Upper lobe of right lung (tissue), 1 donor: ENCODE results near the gene THRAP3. TPM values are rescaled to one million over a fixed set of nuclear protein-coding genes. Genes with fewer than 3 reads are reported as not detected.

Source experiments
- ATAC-seq: fragments of 200-7000 bp; cut with Tn5 transposase; one replicate; pipeline ENCODE4 v1.9.1; 2020; ENCODE audit warnings: mild to moderate bottlenecking, moderate library complexity
- DNase-seq: peaks from one replicate; pipeline ENCODE4 v3.0.0-alpha.2; 2020
- H3K27ac ChIP-seq: fragments of 200-600 bp; one replicate; pipeline ENCODE4 v1.8.0; 2022
- H3K27me3 ChIP-seq: fragments of 200-600 bp; one replicate; pipeline ENCODE4 v1.8.0; 2022; ENCODE audit warnings: mild to moderate bottlenecking
- H3K36me3 ChIP-seq: fragments of 200-600 bp; one replicate; pipeline ENCODE4 v1.8.0; 2022
- H3K4me1 ChIP-seq: fragments of 200-600 bp; one replicate; pipeline ENCODE4 v1.8.0; 2022
- H3K4me3 ChIP-seq: fragments of 200-600 bp; one replicate; pipeline ENCODE4 v1.8.0; 2022; ENCODE audit warnings: mild to moderate bottlenecking
- H3K9me3 ChIP-seq: fragments of 200-600 bp; one replicate; pipeline ENCODE4 v1.8.0; 2022
- CTCF ChIP-seq: fragments of 200-600 bp; IDR thresholded peaks from one replicate; pipeline ENCODE4 v1.8.0; 2022; ENCODE audit warnings: antibody characterized with exemption
- intact Hi-C: fragments of 100-400 bp; cut with DNase I; formaldehyde crosslinking; loops from one replicate; pipeline ENCODE4 v1.11.0; 2022
- total RNA-seq: library from RNA; stranded (reverse); fragmentation: NEBNext Ultra II Directional; extraction: Animal tissue kit (Norgen Biotek cat#: 25700); gene quantifications from one replicate; pipeline ENCODE4 v1.2.1, GENCODE V29; 2021
- donor health status: DM: no; HTN: yes; CAD: no; lungs with severe emphysema.

Gene THRAP3
- total RNA-seq, 1 donor from 2014 or later = 88.6 TPM

GRCh38 chr1:36306210-36306901 lies 82.1 kb downstream of the THRAP3 start, which contains the start of gene SH3D21:
TSS of gene SH3D21 (plus strand) at chr1:36306368. CDS start at chr1:36306421, 53 bp downstream.
- DNase-seq = peak; percentile 88
- intact Hi-C loops = no loop called here

GRCh38 chr1:36306902-36307456 lies 82.7 kb downstream of the THRAP3 start:
- DNase-seq (peak; percentile 96), ATAC-seq (peak; percentile 97)
- TF ChIP-seq CTCF = no peak
- Histone ChIP-seq H3K27me3 (no peaks in the 10 kb centered on the region), H3K9me3 (no peaks in the 10 kb centered on the region), H3K36me3 (peaks cover 28% of the 10 kb centered on the region), H3K27ac (peak overlapping the region; percentile 80), H3K4me3 (peak overlapping the region; percentile 70), H3K4me1 (peaks cover 17% of the 10 kb centered on the region)
- intact Hi-C loops = no loop called here

More at GRCh38 chr1:36306210-36306901, 82.1 kb downstream of the THRAP3 start, which contains the start of gene SH3D21:
- H3K4me1 ChIP-seq = peaks cover 17% of the 10 kb centered on the region
- ATAC-seq = peak; percentile 81
- no peaks in the 10 kb centered on the region for H3K9me3 ChIP-seq
- peak within 1 kb of the TSS; percentile 80 for H3K27ac ChIP-seq
- peaks cover 34% of the 10 kb centered on the region for H3K36me3 ChIP-seq
- no peak for TF ChIP-seq CTCF
- peak within 1 kb of the TSS; percentile 70 for H3K4me3 ChIP-seq
- no peaks in the 10 kb centered on the region for H3K27me3 ChIP-seq

GRCh38 chr1:36307601-36308330 lies 83.5 kb downstream of the THRAP3 start:
- peak overlapping the region; percentile 70 for H3K4me3 ChIP-seq
- H3K27ac ChIP-seq = no peak overlapping the region
- no peak for TF ChIP-seq CTCF
- H3K9me3 ChIP-seq = no peaks in the 10 kb centered on the region
- peaks cover 17% of the 10 kb centered on the region for H3K4me1 ChIP-seq
- H3K36me3 ChIP-seq = peaks cover 20% of the 10 kb centered on the region
- no peaks in the 10 kb centered on the region for H3K27me3 ChIP-seq
- ATAC-seq = no peak
- DNase-seq = peak; percentile 63
- intact Hi-C loops = no loop called here

- ATAC-seq (no peak), DNase-seq (no peak)
Observed at GRCh38 chr1:36309397-36309796, 85.2 kb downstream of the THRAP3 start.

More at GRCh38 chr1:36309397-36309796, 85.2 kb downstream of the THRAP3 start:
- H3K27me3 ChIP-seq = no peaks in the 10 kb centered on the region
- peaks cover 5% of the 10 kb centered on the region for H3K36me3 ChIP-seq
- TF ChIP-seq CTCF = no peak
- no peak overlapping the region for H3K27ac ChIP-seq
- no peak overlapping the region for H3K4me3 ChIP-seq
- intact Hi-C loops = no loop called here
- H3K9me3 ChIP-seq = no peaks in the 10 kb centered on the region
- H3K4me1 ChIP-seq = peaks cover 17% of the 10 kb centered on the region
